HG03060 (cell line): ENCODE data around the gene PGAP3.

ENCODE experiments used
- ATAC-seq: cut with Tn5 transposase; IDR thresholded peaks from one replicate; pipeline ENCODE4 v1.9.1; 2021; ENCODE audit warnings: low read depth, moderate number of reproducible peaks; ENCODE audit not compliant: unreplicated experiment

PGAP3 gene

GRCh38 chr17:39625198-39625785, 62.6 kb downstream of the PGAP3 start:
- no peak for ATAC-seq

DNA sequence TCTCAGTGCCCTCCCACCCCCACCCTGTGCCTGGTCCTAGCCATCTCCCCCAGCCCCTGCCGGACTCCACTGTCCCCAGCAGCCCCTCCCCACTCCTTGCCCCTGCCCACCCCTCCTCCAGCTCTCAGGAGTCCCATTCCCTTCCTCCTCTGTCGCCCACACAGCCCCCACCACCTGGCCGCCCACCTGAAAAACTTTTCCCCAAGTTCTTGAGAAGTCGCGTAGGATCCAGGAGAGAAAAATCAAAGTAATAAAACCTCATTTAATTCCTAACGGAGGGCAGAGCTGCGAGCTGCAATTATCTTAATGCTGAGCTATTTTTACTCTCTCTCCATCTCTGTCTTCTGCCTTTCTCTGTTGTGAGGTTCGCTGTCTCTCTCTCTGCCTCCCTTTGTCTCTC, 63.5 kb downstream of the PGAP3 start:
- no peak for ATAC-seq

- ATAC-seq: no peak
Measured at GRCh38 chr17:39623356-39623950, 64.4 kb downstream of the PGAP3 start.

DNA sequence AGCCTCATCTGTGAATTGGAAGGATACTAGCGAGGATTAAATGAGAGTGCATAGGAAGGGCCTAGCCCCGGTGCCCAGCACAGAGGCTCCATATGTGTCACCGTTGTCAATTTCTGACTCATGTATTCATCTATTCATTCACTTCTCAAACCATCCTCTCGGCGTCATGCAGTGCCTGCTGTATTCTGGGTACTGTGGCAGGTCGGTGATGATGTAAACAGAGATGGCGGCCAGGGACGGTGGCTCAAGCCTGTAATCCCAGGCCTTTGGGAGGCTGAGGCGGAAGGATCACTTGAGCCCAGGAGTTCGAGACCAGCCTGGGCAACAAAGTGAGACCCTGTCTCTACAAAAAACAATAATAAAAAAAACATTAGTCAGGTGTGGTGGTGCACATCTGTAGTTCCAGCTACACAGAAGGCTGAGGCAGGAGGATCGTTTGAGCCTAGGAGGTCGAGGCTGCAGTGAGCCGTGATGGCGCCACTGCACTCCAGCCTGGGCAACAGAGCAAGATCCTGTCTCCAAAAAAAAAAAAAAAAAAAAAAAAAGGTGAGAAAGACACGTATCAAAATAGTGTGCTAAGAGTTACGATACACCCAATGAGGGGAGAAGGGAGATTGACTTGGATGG, 65.4 kb downstream of the PGAP3 start:
- no peak for ATAC-seq

DNA sequence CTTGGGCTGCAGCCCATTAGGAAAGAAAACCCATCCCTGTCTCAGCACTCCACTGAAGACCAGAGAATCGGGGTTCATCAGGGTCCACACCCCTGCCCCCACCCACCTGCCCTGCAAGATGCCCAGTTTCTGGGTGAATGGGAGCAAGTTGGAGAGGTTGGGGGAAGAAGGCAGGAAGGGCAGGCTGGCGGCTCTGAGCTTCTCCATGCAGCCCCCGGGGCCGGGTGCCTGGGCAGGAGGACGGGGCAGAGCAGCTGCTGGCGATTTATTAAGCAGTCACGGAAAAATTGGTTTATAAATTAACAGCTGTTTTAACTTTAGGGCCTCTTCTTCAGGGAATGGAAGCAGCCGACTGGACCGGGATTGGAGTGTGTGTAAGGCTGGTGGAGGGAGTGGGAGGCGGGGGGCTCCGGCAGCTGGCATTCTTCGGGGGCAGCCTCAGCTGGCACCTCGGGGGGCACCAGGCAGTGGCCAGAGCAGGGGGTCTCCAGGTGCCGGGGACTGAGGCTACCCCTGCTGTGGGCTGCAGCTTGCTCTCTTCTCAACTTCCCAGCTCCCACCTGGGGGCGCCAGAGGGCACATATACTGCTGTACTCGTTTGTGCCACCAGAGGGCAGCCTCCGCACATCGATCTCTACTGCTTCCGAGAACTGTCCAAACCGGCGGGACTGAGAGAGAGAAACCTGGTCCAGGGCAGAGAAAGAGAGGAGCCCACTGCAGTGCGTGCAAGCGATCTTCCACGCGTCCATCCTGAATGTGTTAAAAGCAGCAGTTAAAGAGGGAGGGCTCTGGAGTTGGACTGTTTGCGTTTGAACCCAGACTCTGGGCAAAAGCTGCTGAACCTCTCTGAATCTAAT, 66.1 kb downstream of the PGAP3 start:
- peak; percentile 74 for ATAC-seq
